NCI-H774 (cell line): Measurements from ENCODE around the gene RTP4.

Source experiments
- DNase-seq: peaks from one replicate; lab custom pipeline; 2025; lab: John Stamatoyannopoulos, UW

RTP4 gene

DNA sequence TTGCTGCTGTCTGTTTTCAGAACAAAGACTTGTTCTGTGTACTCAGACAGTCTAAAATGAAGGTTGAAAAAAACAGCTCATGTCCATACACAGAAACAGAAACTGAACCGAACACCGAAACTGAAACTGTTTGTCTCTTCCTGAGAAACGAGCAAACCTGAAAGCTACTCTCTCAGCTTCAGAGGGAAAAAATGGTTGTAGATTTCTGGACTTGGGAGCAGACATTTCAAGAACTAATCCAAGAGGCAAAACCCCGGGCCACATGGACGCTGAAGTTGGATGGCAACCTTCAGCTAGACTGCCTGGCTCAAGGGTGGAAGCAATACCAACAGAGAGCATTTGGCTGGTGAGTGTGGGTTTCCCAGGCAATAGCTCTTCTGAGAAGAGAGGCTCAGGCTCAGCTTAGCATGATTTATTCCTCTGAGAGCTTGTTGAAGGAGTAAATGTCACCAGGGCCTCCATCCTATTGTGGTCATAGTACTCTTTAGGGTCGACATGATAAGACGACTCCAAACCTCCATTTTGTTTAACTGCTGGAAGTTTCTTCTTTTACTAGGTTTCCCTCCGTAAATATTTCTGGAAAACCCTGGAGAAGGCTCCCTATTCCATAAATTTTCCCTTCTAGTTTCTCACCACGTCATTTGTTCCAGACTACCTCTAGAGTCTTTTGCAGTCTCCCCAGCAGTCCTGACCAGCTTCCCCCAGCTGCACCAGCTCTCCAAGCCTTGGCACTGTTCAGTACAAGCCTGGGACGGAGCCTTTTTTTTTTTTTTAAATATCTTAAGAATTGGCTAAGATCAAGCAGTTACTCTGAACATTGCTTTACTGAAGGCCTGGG, at the start of gene RTP4:
Gene RTP4 (plus strand): TSS at position 135 of the 838 bp plus-strand sequence. CDS start 57 bp downstream, at position 192.
- peak; percentile 43 for DNase-seq

GRCh38 chr3:187318819-187319616, 49.2 kb upstream of the RTP4 start:
- peak; percentile 64 for DNase-seq

GRCh38 chr3:187319699-187320302, 48.4 kb upstream of the RTP4 start:
- DNase-seq = peak; percentile 69

- DNase-seq = no peak
Observed at GRCh38 chr3:187321766-187322165, 46.4 kb upstream of the RTP4 start.

- no peak for DNase-seq
Observed at GRCh38 chr3:187322291-187322690, 45.9 kb upstream of the RTP4 start.

DNA sequence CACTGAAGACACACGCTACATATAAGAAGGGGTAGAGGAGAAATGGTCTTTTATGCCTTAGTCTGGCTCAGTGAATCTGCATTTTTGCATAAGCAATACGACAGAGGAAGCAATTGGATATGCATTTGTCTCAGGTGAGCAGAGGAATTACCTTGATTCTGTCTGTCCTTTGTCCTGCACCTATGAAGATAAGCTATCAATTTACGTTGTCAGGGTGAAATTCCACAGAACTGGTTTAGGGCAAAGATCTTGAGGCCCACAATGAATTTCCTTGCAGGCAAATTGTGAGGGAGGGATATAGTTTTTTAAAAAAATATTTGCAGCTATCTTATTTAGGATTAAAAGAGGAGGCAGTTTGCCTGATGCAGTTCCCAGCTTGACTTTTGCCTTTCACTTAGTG, 45.1 kb upstream of the RTP4 start:
- DNase-seq = no peak

DNA sequence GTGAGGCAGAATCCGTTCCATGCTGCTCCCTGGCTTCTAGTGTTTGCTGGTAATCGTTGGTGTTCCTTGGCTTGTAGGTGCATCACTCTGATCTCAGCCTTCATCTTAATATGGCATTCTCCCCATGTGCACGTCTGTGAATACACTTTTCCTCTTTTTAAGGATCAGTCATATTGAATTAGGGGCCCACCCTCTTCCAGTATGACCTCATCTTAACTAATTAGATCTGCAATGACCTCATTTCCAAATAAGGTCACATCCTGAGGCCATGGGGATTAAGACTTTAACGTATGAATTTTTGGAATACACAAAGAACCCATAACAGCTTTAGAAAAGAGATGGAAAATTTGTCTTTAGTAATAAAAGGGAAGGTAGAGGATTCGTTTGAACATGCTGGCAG, 42.6 kb upstream of the RTP4 start:
- DNase-seq = no peak

GRCh38 chr3:187327845-187328244, 40.3 kb upstream of the RTP4 start:
- no peak for DNase-seq

GRCh38 chr3:187328691-187329090, 39.5 kb upstream of the RTP4 start:
- no peak for DNase-seq

- DNase-seq = no peak
Observed at GRCh38 chr3:187334904-187335303, 33.3 kb upstream of the RTP4 start.

GRCh38 chr3:187336322-187336721, 31.9 kb upstream of the RTP4 start:
- DNase-seq = no peak

DNA sequence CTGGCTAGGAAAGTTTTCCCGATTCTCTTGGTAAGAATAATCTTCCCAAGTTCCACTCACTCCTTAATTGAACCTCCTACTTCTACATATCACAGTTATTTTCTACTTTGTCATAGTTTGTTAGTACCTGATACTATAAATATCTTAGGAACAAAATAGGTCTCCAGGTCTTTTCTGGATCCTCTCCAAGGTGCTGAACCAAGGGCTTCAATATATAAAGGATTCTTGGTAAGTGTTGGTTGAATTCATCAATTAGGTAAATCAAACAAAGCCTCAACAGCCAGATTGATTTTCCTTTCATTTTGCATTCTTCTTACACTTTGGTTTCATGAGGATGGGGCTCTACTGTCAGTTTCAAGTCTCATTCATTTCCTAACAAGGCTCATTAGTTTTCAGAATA, 27.6 kb upstream of the RTP4 start:
- no peak for DNase-seq

DNA sequence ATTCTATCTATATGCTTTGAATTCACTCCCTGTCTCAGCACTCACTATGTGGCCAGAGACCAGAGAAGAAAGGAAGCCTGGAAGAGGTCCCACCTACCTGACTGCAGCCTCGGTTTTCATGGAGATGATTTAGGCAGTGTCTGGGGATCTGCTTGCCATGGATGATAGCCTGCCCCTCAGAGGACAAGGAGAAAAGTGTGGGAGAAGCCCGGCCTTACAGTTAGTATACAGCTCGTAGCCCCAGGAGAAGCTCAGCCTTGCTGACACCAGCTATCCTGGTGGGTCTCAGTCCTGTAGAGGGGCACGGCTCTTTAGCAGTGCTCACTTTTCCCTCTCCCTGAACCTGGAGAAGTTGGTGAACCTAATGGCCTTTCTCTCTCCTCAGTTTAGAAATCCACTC, 25.9 kb upstream of the RTP4 start:
- DNase-seq = no peak

DNA sequence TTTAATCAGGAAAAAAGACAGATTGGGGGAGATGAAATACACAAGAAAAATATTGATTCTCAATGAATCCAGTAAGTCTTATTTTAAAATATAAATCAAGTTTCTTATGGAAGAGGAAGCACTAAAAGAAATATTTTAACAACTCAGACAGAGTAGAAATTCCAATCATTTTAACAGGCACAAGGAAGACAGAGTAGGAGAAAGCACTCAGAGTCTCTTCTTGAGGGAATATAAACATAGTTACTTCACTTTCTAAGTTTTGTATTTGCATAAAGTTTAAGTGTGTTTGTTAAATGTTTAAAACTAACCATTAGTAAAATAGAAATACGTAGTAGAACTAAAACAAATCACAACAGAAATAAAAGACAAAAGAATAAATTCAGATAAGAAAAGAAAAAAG, 24.5 kb upstream of the RTP4 start:
- DNase-seq = no peak

GRCh38 chr3:187352581-187353575, 15.3 kb upstream of the RTP4 start:
- no peak for DNase-seq

DNA sequence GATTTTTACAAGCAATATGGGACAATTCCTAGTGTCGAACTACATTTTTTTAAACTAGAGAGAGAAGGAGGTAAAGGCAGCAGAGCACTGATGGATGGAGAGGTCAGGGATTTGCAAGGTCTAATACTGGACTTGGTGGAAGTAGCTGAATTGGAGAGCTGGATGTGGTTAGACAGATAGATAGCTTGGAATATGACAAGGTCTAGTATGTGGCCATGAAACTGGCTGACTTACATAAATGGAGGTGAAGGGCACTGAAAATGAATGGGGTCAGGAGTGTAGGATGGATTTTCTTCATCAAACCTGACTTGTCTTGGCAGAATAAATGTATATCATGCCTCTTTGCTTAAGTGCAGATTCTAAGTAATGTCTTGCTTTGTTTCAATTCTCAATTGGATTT, 10.1 kb upstream of the RTP4 start:
- no peak for DNase-seq

GRCh38 chr3:187359798-187360486, 8.2 kb upstream of the RTP4 start:
- DNase-seq = no peak

GRCh38 chr3:187360596-187360995, 7.6 kb upstream of the RTP4 start:
- DNase-seq = no peak

GRCh38 chr3:187361835-187362234, 6.3 kb upstream of the RTP4 start:
- no peak for DNase-seq

DNA sequence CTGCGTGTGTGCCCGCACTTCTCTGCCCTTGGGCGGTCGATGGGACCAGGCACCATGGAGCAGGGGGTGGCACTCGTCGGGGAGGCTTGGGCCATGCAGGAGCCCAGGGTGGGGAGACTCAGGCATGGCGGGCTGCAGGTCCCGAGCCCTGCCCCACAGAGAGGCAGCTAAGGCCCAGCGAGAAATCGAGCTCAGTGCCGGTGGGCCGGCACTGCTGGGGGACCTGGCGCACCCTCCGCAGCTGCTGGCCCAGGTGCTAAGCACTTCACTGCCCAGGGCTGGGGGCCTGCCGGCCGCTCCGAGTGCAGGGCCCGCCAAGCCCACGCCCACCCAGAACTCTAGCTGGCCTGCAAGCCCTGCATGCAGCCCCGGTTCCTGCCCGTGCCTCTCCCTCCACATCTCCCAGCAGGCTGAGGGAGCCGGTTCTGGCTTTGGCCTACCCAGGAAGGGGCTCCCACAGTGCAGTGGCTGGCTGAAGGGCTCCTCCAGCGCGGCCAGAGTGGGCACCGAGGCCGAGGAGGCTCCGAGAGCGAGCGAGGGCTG, 553 bp upstream of the RTP4 start:
- DNase-seq = no peak

DNA sequence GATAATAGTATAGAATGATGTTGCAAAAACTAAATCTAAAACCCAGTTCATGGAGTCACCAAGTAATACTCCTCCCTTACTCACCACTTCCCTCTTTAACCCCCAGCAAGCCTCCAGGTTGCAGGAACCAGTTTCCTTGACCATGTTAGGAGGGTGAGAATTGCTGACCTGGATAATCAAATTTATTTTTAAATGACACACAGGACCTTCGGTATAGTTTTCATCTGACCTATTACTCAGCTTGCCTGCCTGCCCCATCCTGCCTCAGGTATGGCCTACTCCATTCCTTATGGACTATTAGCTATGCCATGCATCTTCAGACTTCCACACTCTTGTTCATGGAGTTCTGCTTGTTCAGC, 883 bp downstream of the RTP4 start:
- no peak for DNase-seq
